Measurements from ENCODE around the gene GREB1.

The GREB1 gene

DNA sequence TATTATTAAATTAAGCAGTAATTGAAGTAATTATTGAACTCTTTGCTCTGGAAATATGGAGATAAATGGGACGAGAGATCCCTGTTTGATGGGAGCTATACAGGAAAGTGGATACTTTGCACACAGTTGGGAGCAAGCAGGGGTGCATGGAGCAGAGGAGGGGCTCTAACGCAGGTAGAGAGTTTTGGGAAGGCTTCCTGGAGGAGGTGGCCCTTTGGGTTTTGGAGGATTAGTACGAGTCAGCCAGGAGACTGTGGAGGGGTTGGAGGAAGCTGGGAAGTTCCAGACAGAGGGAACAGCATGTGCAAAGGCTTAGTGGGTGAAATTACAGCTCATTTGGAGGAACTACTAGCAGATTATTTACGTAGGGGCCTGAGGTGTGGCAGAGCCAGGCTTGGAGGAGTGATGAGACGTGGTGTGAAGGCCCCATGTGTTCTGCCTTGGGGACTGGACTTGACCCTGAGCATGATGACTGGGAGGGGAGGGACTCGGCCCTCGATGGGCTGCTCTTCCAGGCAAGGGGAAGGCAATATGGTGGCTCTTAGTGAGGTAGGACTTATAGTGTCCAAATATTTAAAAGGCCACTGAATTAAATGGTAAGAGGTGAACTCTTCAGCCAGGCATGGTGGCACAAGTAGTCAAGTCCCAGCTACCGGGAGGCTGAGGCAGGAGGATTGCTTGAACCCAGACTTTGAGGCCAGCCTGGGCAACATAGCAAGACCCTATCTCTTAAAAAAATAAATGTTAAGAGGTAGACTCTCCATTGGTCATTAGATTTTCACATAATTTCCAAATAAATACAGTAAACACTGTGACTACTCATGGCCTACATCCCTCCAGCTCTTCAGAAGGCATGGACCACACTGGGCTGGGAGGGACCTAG is 30.2 kb downstream of the GREB1 start:
- DNase-seq, result no peak

- DNase-seq, result no peak
Observed at GRCh38 chr2:11564816-11565567, 31.1 kb downstream of the GREB1 start.

DNA sequence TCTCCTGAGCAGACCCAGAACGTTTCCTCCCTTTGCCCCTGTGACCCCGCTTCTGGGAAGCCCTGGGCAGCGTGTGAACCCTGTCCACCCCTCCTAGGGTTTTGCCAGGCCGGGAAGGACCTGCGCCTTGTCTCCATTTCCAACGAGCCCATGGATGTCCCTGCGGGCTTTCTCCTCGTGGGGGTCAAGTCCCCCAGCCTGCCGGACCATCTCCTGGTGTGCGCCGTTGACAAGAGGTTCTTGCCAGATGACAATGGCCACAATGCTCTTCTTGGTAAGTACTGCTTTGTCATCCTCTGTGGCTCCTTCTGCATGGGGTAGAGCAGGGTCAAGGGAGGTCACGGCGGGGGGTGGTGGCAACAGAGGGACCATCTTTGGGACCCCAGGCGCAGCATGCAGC is 32.5 kb downstream of the GREB1 start:
- DNase-seq, result no peak

- no peak for DNase-seq
Observed at GRCh38 chr2:11567631-11568031, 33.8 kb downstream of the GREB1 start.

DNA sequence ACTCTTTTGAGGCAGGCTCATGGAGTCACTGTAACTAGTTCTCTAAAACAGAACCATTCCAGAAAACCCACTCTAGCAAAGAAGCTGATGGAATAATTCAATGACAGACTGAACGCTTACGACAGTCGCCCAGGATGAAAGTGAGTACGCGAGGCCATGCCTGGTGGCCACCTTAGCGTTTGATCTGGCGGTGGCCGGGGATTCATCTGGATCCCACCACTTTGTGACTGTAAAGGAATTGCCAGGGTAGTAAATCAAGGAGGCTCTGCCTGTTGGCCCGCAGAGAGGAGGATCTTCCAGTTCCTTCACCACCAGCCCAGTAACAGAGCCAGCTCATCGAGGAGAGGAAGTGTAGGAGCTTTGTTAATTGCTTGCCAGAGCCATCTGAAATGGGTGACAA is 34.6 kb downstream of the GREB1 start:
- DNase-seq, result no peak

GRCh38 chr2:11569636-11570035 is 35.8 kb downstream of the GREB1 start:
- no peak for DNase-seq

GRCh38 chr2:11571170-11571569 is 37.3 kb downstream of the GREB1 start:
- no peak for DNase-seq

DNA sequence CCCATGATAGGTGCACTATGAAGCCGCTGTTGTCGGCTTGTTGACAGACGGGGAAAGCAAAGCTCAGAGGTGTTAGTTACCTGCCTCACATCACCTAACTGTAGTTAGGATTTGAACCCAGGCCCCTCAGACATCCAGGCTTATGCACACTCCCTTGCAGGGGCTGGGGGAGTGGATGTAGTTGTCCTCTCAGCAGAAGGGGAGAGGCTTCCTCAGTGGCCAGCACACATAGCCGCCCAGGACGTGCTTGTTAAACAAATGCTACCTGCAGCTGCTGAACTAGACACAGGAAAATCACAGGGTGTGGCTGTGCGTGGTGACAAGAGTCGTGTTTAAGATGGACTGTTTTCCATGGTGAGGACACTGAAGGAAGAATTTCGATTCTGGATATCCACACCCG is 39.2 kb downstream of the GREB1 start:
- DNase-seq, result no peak

DNA sequence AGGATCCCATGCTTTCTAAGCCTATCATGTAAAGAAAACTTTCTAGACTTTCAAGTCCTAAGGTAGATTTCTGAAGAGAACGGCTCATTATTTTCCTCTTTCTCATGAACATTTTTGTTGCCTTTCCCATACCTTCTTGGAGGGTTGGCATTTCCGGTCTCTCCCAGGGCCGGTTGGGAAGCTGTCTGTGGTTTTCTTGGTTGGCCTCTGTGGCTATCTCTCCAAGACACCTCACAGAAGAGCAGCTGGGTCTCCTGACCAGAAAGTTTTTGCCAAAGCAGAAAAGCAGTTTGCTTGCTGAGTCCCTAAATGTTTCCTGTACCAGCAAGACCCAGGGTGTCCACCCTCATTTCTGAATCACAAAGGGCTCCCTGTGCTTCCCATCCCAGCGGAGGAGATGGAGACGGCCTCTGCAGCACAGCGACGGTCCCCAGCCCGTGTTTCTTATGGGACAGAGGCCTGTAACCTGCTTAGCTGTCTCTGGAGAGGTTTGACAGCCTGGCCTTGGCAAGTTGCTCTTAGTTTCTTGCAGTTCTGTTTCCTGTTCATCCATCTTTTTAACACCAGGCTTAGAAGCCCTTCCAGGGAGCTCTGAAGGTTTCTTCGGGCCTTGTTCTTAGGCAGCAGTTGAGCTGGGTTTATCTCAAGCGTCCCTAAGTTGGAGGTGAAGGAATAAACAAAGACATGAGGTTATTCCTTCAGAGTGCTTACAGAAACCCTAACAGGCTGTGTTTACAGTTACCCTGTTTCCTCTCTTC is 39.8 kb downstream of the GREB1 start:
- DNase-seq, result no peak

DNA sequence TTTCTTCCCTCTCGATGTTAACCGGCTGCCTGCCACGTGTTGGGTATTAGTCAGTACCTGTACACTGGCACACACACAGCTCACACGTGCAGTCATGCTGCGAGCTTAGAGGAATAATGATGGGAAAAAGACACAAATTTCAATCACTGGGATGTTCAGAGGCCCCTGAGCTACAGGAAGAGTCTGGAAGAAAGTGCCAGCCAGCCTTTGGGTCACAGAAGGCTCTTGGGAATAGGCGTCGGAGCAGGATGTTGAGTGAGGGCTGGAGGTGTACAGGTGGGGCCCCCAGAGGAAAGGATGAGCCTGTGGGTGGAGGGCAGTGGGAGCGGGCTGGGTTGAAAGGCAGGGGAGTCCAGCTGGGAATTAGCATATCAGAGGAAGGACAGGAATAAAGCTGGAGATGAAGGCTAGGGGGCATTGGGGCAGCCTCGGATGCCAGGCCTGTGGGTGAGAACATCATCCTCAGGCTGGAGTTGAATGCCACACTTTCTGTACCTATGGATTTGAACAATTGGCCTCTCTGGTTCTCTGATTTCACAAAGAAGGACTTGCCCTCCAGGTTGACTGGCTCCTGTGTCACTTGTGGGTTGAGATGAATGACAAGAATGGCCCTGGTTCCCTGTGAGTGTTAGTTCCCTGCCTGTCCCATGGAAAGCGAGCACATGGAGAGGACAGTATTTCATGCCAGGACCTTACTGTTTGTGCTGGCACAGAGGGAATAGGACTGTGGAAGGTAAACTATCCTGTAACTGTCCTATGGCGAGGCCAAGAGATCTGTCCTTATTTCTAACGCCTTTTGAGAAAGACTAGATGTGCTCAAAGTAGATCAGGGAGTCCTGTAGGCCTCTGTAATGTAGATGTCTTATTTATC is 40.6 kb downstream of the GREB1 start:
- no peak for DNase-seq

- no peak for DNase-seq
Observed at GRCh38 chr2:11576398-11576797, 42.6 kb downstream of the GREB1 start.

DNA sequence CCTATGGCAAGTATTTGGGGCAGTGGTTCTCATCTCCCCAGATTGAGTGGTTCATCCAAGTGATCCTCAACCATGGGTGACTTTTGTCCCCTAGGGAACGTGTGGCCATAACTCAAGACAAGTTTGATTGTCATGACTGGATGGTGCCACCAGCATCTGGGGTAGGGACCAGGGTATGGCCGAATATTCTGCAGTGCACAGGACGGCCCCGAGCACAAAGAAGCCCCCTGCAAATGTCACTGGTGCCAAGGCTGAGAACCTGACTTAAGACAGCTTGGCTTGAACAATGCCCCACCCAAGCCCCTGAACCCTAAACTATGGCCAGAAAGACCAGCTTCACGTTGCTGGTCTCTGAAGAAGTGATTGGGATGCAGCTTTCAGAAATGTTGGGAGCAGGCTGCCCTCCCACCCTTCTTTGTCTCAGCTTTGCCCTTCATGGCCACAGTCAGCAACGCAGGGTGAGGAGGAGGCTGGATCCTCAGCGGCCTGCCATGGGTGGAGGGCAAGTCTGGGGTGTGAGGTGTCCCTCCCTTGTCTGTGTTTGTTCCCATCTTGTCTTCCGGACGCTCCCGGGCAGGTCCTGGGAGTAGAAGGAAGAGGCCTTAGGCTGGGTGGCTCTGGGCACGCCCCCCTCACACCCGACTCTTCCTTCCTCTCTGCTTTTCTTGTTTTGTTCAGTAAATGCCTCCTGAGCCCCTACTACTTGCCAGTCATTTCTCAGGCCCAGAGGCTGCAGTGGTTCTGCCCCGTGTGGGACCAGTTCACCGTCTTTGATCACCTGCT is 43.4 kb downstream of the GREB1 start:
- no peak for DNase-seq

GRCh38 chr2:11578081-11578948 is 44.5 kb downstream of the GREB1 start:
- no peak for DNase-seq

GRCh38 chr2:11578986-11579774 is 45.3 kb downstream of the GREB1 start:
- no peak for DNase-seq

DNA sequence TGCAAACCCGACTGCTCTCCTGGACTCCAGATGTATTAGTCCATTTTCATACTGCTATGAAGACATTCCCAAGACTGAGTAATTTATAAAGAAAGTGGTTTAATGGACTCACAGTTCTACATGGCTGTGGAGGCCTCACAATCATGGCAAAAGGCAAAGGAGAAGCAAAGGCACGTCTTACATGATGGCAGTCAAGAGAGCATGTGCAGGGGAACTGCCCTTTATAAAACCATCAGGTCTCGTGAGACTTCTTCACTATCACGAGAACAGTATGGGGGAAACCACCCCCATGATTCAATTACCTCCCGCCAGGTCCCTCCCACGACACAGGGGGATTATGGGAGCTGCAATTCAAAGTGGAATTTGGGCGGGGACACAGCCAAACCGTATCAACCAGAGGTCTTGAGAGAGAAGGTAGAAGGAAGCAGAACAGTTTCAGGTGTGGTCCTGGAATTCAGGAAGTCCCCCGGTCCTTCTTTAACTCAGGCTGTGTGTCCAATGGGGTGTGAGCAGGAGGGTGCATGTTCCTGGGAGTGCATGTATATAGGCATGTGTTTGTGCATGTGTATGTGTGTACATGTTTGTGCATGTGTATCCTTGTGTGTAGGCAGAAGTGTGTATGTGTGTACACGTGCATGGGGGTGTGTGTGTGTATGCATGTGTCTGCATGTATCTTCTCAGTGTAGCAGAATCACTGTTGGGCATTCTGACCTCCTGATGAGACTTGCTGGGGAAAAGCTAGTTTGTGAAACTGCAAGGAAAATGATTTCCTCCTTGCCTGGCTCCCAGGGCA is 46.2 kb downstream of the GREB1 start:
- no peak for DNase-seq

DNA sequence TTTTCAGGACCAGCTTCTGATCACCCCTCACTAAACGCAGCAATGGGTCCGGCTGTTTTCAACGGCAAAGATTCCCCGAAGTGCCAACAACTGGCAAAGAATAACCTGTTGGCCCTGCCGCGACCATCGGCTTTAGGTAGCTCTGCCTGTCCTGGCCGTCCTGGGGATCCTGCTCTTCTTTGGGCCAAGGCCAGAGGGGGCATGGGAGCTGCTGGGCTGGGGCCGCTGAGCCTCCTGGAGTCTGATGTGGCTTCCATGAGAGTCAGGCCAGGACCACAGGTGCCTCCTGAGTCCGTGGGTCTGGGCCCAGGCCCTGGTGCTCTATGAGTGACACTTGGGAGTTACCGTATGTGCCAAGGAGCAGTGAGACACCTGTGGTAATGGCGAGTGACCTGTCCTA is 46.9 kb downstream of the GREB1 start:
- DNase-seq, result no peak

DNA sequence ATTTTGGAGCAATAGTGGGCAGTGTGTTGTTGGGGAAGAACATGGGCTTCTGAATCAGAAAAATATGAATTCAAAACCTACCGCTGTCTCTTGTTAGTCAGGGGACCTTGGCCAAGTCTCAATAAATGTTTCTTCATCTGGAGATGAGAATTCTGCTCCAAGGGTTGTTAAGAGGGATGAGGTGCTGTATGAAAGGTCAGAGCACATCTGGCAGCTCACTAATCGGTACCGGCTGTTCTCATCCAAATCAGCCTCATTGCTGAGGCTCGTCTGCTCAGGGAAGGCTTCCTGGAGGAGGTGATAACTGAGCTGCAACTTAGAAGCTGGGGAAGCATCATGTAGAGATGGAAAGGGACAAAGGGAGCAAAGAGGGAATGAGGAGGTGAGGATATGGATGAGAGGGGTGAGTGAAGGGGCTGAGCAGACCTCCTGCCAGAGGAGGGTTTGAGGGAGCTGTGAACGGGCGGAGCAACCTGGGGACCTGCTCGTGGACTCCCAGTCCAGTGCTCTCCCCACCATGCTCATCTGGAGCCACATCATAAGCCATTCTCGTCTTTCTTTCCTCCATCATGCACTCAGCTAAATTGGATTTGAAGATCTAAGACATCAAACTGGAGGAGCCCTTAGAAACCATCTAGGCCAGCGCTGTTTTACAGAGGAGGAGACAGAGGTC is 47.4 kb downstream of the GREB1 start:
- no peak for DNase-seq

All from amniotic stem cell (primary cell).